Body of pancreas (tissue), 4 donors: Measurements from ENCODE around the gene KCTD2.
"Not testable (repeated sequence)": the region's sequence is repeated elsewhere in the genome, so short reads cannot be mapped to it uniquely, and the experiment has no call there.

ENCODE experiments used
- CTCF ChIP-seq, 7 experiments: fragments of 450-650 bp in 4 of 7; fragments of 200-600 bp in 3 of 7; sonication (generic) in 3 of 7; IDR thresholded peaks; one replicate each; pipeline ENCODE4 v1.5.1; 2016 to 2019; ENCODE audit warnings: antibody characterized with exemption in 7 of 7
- POLR2A ChIP-seq, 3 donors: fragments of 450-650 bp; IDR thresholded peaks; one replicate each; pipeline ENCODE4 v1.6.1; 2016; ENCODE audit warnings: antibody characterized with exemption in 3 of 3, mild to moderate bottlenecking in 2 of 3

DNA sequence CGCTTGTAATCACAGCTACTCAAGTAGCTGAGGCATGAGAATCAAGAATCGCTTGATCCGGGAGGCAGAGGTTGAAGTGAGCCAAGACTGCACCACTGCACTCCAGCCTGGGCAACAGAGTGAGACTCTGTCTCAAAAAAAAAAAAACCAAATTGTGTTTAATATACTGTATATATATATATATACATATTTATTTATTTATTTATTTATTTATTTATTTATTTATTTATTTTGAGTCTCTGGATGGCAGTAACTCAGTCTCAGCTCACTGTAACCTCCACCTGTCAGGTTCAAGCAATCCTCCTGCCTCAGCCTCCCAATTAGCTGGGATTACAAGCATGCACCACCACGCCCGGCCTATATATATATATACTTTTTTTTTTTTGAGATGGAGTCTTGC, 25.9 kb downstream of the KCTD2 start:
- TF ChIP-seq CTCF, POLR2A (IDR thresholded peaks at IDR 0.05): not testable (repeated sequence)
